ENCODE data around the gene SHKBP1. TPM values are rescaled to one million over a fixed set of nuclear protein-coding genes. Genes with fewer than 3 reads are reported as not detected.
"Not testable (repeated sequence)": the region's sequence is repeated elsewhere in the genome, so short reads cannot be mapped to it uniquely, and the experiment has no call there.

The SHKBP1 gene
- polyA plus RNA-seq, 4 donors: 27.0 to 70.3 (median 60.4) TPM

DNA sequence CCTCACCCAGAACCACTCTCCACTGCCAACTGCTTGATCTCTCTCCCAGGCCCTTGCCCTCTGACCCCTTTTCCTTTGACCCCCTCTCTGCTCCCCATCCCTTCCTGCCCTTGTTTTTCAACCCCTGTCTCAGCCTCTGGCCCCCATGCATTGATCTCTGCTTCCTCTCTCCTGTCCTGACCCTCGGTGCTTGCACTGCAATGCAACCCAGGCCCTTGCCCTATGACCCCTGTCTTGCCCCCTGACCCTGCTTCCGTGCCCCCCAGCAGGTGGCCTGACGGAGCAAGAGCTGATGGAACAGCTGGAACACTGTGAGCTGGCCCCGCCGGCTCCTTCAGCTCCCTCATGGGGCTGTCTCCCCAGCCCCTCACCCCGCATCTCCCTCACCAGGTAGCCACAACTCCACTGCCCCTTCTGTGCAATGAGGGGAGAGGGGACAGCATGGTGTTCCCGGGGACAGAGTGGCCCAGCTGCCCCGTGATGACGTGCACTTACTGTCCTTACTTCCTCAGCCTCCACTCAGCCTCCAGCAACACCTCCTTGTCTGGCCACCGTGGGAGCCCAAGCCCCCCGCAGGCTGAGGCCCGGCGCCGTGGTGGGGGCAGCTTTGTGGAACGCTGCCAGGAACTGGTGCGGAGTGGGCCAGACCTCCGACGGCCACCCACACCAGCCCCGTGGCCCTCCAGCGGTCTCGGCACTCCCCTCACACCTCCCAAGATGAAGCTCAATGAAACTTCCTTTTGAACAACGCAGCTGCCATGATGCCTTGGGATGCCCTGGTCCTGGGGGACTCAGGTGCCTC is 14.0 kb downstream of the SHKBP1 start:
- DNase-seq (no peak), FAIRE-seq (no peak)
- Histone ChIP-seq H3K27me3 (ENCODE audit: control insufficient read depth in 3 of 3, insufficient read depth in 3 of 3, low read length in 3 of 3) (peaks cover 0 to 16% (median 0%) of the 10 kb centered on the region in 3 donors), H3K27ac (ENCODE audit: low read depth in 1 of 3, low read length in 2 of 3) (no peak overlapping the region), H3K9me3 (ENCODE audit: control insufficient read depth in 2 of 2, insufficient read depth in 1 of 2, low read depth in 1 of 2, low read length in 1 of 2) (no peaks in the 10 kb centered on the region), H3K4me1 (ENCODE audit: control insufficient read depth in 3 of 3, insufficient read depth in 2 of 3, low read depth in 1 of 3, low read length in 2 of 3) (no peaks in the 10 kb centered on the region), H3K36me3 (ENCODE audit: control insufficient read depth in 3 of 3, insufficient read depth in 2 of 3, low read depth in 1 of 3, low read length in 3 of 3) (peaks cover 0 to 38% (median 6%) of the 10 kb centered on the region in 3 donors), H3K4me3 (ENCODE audit: low read depth in 1 of 3, low read length in 3 of 3) (no peak overlapping the region)
- 79 to 89% (median 86%) methylated on average over 22 of the region's 22 CpGs for WGBS, 3 donors

- 87 to 97% (median 94%) methylated on average over 4 of the region's 4 CpGs for WGBS, 3 donors
- not testable (repeated sequence) for H3K4me1 ChIP-seq (ENCODE audit: control insufficient read depth in 3 of 3, insufficient read depth in 2 of 3, low read depth in 1 of 3, low read length in 2 of 3); H3K4me3 ChIP-seq (ENCODE audit: low read depth in 1 of 3, low read length in 3 of 3); H3K9me3 ChIP-seq (ENCODE audit: control insufficient read depth in 2 of 2, insufficient read depth in 1 of 2, low read depth in 1 of 2, low read length in 1 of 2); DNase-seq; FAIRE-seq; H3K27ac ChIP-seq (ENCODE audit: low read depth in 1 of 3, low read length in 2 of 3)
- Histone ChIP-seq H3K36me3 (ENCODE audit: control insufficient read depth in 3 of 3, insufficient read depth in 2 of 3, low read depth in 1 of 3, low read length in 3 of 3) (peaks cover 0 to 31% (median 6%) of the 10 kb centered on the region in 3 donors), H3K27me3 (ENCODE audit: control insufficient read depth in 3 of 3, insufficient read depth in 3 of 3, low read length in 3 of 3) (peaks cover 0 to 24% (median 2%) of the 10 kb centered on the region in 3 donors)
These were observed 15.1 kb downstream of the SHKBP1 start for GRCh38 chr19:40591724-40592123.

GRCh38 chr19:40592170-40592569 is 15.5 kb downstream of the SHKBP1 start:
- H3K27ac ChIP-seq (ENCODE audit: low read depth in 1 of 3, low read length in 2 of 3): no peak overlapping the region
- peaks cover 0 to 27% (median 2%) of the 10 kb centered on the region in 3 donors for H3K27me3 ChIP-seq (ENCODE audit: control insufficient read depth in 3 of 3, insufficient read depth in 3 of 3, low read length in 3 of 3)
- H3K9me3 ChIP-seq (ENCODE audit: control insufficient read depth in 2 of 2, insufficient read depth in 1 of 2, low read depth in 1 of 2, low read length in 1 of 2): no peaks in the 10 kb centered on the region
- WGBS, 3 donors: 89 to 90% (median 89%) methylated on average over 4 of the region's 4 CpGs
- H3K4me1 ChIP-seq (ENCODE audit: control insufficient read depth in 3 of 3, insufficient read depth in 2 of 3, low read depth in 1 of 3, low read length in 2 of 3): no peaks in the 10 kb centered on the region
- H3K36me3 ChIP-seq (ENCODE audit: control insufficient read depth in 3 of 3, insufficient read depth in 2 of 3, low read depth in 1 of 3, low read length in 3 of 3): peaks cover 0 to 27% (median 6%) of the 10 kb centered on the region in 3 donors
- DNase-seq (peak in 1 of 2 donors; percentile 56), FAIRE-seq (no peak)
- H3K4me3 ChIP-seq (ENCODE audit: low read depth in 1 of 3, low read length in 3 of 3): no peak overlapping the region

- H3K9me3 ChIP-seq (ENCODE audit: control insufficient read depth in 2 of 2, insufficient read depth in 1 of 2, low read depth in 1 of 2, low read length in 1 of 2): no peaks in the 10 kb centered on the region
- DNase-seq (no peak), FAIRE-seq (no peak)
These were observed 17.6 kb downstream of the SHKBP1 start for GRCh38 chr19:40594255-40594654.

DNA sequence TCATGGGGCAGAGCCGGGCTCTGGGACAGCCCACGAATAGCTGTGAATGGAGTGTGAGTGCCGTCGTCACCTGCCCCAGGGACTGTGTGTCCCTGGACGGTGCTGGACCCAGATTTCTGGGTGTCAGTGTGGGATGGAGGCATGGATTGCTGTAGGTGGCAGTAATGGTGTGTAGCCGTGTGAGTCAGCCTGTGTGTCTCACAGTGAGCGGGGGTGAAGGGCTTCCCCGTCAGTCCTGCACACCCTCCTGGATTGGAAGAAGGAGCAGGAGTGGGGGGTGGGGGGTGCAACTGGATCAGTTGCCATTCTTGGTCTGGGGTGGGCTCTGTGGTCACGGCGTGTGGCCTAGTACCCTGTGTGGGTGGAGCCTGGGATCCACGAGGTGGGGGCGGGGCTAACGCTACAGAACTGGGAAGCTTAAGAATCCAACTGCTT is 18.0 kb downstream of the SHKBP1 start:
- H3K27ac ChIP-seq (ENCODE audit: low read depth in 1 of 3, low read length in 2 of 3): no peak overlapping the region
- peaks cover 0 to 10% (median 0%) of the 10 kb centered on the region in 3 donors for H3K36me3 ChIP-seq (ENCODE audit: control insufficient read depth in 3 of 3, insufficient read depth in 2 of 3, low read depth in 1 of 3, low read length in 3 of 3)
- DNase-seq (no peak), FAIRE-seq (no peak)
- peaks cover 0 to 6% (median 0%) of the 10 kb centered on the region in 3 donors for H3K4me1 ChIP-seq (ENCODE audit: control insufficient read depth in 3 of 3, insufficient read depth in 2 of 3, low read depth in 1 of 3, low read length in 2 of 3)
- 19 to 30% (median 25%) methylated on average over 13 of the region's 13 CpGs for WGBS, 3 donors
- H3K4me3 ChIP-seq (ENCODE audit: low read depth in 1 of 3, low read length in 3 of 3): no peak overlapping the region
- peaks cover 2 to 52% (median 3%) of the 10 kb centered on the region in 3 donors for H3K27me3 ChIP-seq (ENCODE audit: control insufficient read depth in 3 of 3, insufficient read depth in 3 of 3, low read length in 3 of 3)
- H3K9me3 ChIP-seq (ENCODE audit: control insufficient read depth in 2 of 2, insufficient read depth in 1 of 2, low read depth in 1 of 2, low read length in 1 of 2): no peaks in the 10 kb centered on the region

More at GRCh38 chr19:40594255-40594654, 17.6 kb downstream of the SHKBP1 start:
- Histone ChIP-seq H3K27me3 (ENCODE audit: control insufficient read depth in 3 of 3, insufficient read depth in 3 of 3, low read length in 3 of 3) (peaks cover 2 to 47% (median 3%) of the 10 kb centered on the region in 3 donors), H3K4me3 (ENCODE audit: low read depth in 1 of 3, low read length in 3 of 3) (no peak overlapping the region), H3K4me1 (ENCODE audit: control insufficient read depth in 3 of 3, insufficient read depth in 2 of 3, low read depth in 1 of 3, low read length in 2 of 3) (peaks cover 0 to 5% (median 0%) of the 10 kb centered on the region in 3 donors), H3K36me3 (ENCODE audit: control insufficient read depth in 3 of 3, insufficient read depth in 2 of 3, low read depth in 1 of 3, low read length in 3 of 3) (peaks cover 0 to 10% (median 0%) of the 10 kb centered on the region in 3 donors), H3K27ac (ENCODE audit: low read depth in 1 of 3, low read length in 2 of 3) (no peak overlapping the region)
- WGBS, 3 donors: 17 to 31% (median 23%) methylated on average over 8 of the region's 8 CpGs

- WGBS, 3 donors: 5 to 9% (median 7%) methylated on average over 41 to 53 of the region's 53 CpGs
- Histone ChIP-seq H3K4me1 (ENCODE audit: control insufficient read depth in 3 of 3, insufficient read depth in 2 of 3, low read depth in 1 of 3, low read length in 2 of 3) (peaks cover 0 to 22% (median 2%) of the 10 kb centered on the region in 3 donors), H3K36me3 (ENCODE audit: control insufficient read depth in 3 of 3, insufficient read depth in 2 of 3, low read depth in 1 of 3, low read length in 3 of 3) (no peaks in the 10 kb centered on the region), H3K9me3 (ENCODE audit: control insufficient read depth in 2 of 2, insufficient read depth in 1 of 2, low read depth in 1 of 2, low read length in 1 of 2) (no peaks in the 10 kb centered on the region), H3K27ac (ENCODE audit: low read depth in 1 of 3, low read length in 2 of 3) (no peak overlapping the region), H3K27me3 (ENCODE audit: control insufficient read depth in 3 of 3, insufficient read depth in 3 of 3, low read length in 3 of 3) (peaks cover 4 to 67% (median 5%) of the 10 kb centered on the region in 3 donors), H3K4me3 (ENCODE audit: low read depth in 1 of 3, low read length in 3 of 3) (no peak overlapping the region)
- DNase-seq (peak; percentile 37 to 40), FAIRE-seq (no peak)
These were observed 20.1 kb downstream of the SHKBP1 start for GRCh38 chr19:40596608-40597328.

- Histone ChIP-seq H3K27me3 (ENCODE audit: control insufficient read depth in 3 of 3, insufficient read depth in 3 of 3, low read length in 3 of 3) (peaks cover 4 to 69% (median 5%) of the 10 kb centered on the region in 3 donors), H3K27ac (ENCODE audit: low read depth in 1 of 3, low read length in 2 of 3) (peak overlapping the region in 1 of 3 donors; percentile 48), H3K4me1 (ENCODE audit: control insufficient read depth in 3 of 3, insufficient read depth in 2 of 3, low read depth in 1 of 3, low read length in 2 of 3) (peaks cover 2 to 28% (median 4%) of the 10 kb centered on the region in 3 donors), H3K36me3 (ENCODE audit: control insufficient read depth in 3 of 3, insufficient read depth in 2 of 3, low read depth in 1 of 3, low read length in 3 of 3) (no peaks in the 10 kb centered on the region), H3K9me3 (ENCODE audit: control insufficient read depth in 2 of 2, insufficient read depth in 1 of 2, low read depth in 1 of 2, low read length in 1 of 2) (no peaks in the 10 kb centered on the region), H3K4me3 (ENCODE audit: low read depth in 1 of 3, low read length in 3 of 3) (peak overlapping the region in 1 of 3 donors; percentile 15)
- WGBS, 3 donors: 10 to 15% (median 14%) methylated on average over 18 of the region's 18 CpGs
- DNase-seq (no peak), FAIRE-seq (no peak)
These were observed 20.7 kb downstream of the SHKBP1 start for GRCh38 chr19:40597329-40597838.
